Measurements from ENCODE around the gene RNF144A.

- TF ChIP-seq, protein P1, sequence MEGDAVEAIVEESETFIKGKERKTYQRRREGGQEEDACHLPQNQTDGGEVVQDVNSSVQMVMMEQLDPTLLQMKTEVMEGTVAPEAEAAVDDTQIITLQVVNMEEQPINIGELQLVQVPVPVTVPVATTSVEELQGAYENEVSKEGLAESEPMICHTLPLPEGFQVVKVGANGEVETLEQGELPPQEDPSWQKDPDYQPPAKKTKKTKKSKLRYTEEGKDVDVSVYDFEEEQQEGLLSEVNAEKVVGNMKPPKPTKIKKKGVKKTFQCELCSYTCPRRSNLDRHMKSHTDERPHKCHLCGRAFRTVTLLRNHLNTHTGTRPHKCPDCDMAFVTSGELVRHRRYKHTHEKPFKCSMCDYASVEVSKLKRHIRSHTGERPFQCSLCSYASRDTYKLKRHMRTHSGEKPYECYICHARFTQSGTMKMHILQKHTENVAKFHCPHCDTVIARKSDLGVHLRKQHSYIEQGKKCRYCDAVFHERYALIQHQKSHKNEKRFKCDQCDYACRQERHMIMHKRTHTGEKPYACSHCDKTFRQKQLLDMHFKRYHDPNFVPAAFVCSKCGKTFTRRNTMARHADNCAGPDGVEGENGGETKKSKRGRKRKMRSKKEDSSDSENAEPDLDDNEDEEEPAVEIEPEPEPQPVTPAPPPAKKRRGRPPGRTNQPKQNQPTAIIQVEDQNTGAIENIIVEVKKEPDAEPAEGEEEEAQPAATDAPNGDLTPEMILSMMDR (IDR thresholded peaks at IDR 0.05), result no peak
- no peak for TF ChIP-seq POLR2A (IDR thresholded peaks at IDR 0.05)
Measured at GRCh38 chr2:7093376-7093775, 176.2 kb downstream of the RNF144A start.
